ENCODE results near the gene SC5D.
A peak's percentile ranks its signal among the peaks of the same experiment; 100 is the strongest.

SC5D gene

GRCh38 chr11:121292495-121293287 lies at the start of gene SC5D:
TSS of gene SC5D (plus strand) at chr11:121292771. CDS start at chr11:121303376, 10,605 bp downstream.
- DNase-seq (ENCODE audit: low spot score) = peak; percentile 93

- no peak for DNase-seq (ENCODE audit: low spot score)
Measured at GRCh38 chr11:121244884-121245283, 47.7 kb upstream of the SC5D start.

- no peak for DNase-seq (ENCODE audit: low spot score)
Measured at GRCh38 chr11:121246021-121246768, 46.4 kb upstream of the SC5D start.

- DNase-seq (ENCODE audit: low spot score) = no peak
Measured at GRCh38 chr11:121246769-121247035, 45.9 kb upstream of the SC5D start.

- DNase-seq (ENCODE audit: low spot score) = no peak
Measured at GRCh38 chr11:121248496-121248895, 44.1 kb upstream of the SC5D start.

GRCh38 chr11:121249039-121249663 lies 43.4 kb upstream of the SC5D start:
- peak; percentile 45 for DNase-seq (ENCODE audit: low spot score)

GRCh38 chr11:121250843-121251242 lies 41.7 kb upstream of the SC5D start:
- no peak for DNase-seq (ENCODE audit: low spot score)

GRCh38 chr11:121253951-121254350 lies 38.6 kb upstream of the SC5D start:
- no peak for DNase-seq (ENCODE audit: low spot score)

GRCh38 chr11:121254756-121255155 lies 37.8 kb upstream of the SC5D start:
- no peak for DNase-seq (ENCODE audit: low spot score)

GRCh38 chr11:121255473-121256125 lies 37.0 kb upstream of the SC5D start:
- DNase-seq (ENCODE audit: low spot score) = no peak

GRCh38 chr11:121257289-121257688 lies 35.3 kb upstream of the SC5D start:
- DNase-seq (ENCODE audit: low spot score) = no peak

GRCh38 chr11:121257976-121258375 lies 34.6 kb upstream of the SC5D start:
- no peak for DNase-seq (ENCODE audit: low spot score)

GRCh38 chr11:121265586-121265985 lies 27.0 kb upstream of the SC5D start:
- DNase-seq (ENCODE audit: low spot score) = no peak

GRCh38 chr11:121268581-121268980 lies 24.0 kb upstream of the SC5D start:
- DNase-seq (ENCODE audit: low spot score) = no peak

GRCh38 chr11:121270001-121270678 lies 22.4 kb upstream of the SC5D start:
- DNase-seq (ENCODE audit: low spot score) = no peak

- DNase-seq (ENCODE audit: low spot score) = no peak
Measured at GRCh38 chr11:121274332-121274991, 18.1 kb upstream of the SC5D start.

- DNase-seq (ENCODE audit: low spot score) = no peak
Measured at GRCh38 chr11:121281698-121282097, 10.9 kb upstream of the SC5D start.

- DNase-seq (ENCODE audit: low spot score) = no peak
Measured at GRCh38 chr11:121282386-121282785, 10.2 kb upstream of the SC5D start.

GRCh38 chr11:121282886-121283502 lies 9.6 kb upstream of the SC5D start:
- no peak for DNase-seq (ENCODE audit: low spot score)

GRCh38 chr11:121291319-121291718 lies 1.3 kb upstream of the SC5D start:
- no peak for DNase-seq (ENCODE audit: low spot score)

- no peak for DNase-seq (ENCODE audit: low spot score)
Measured at GRCh38 chr11:121291896-121292494, 576 bp upstream of the SC5D start.
